HUES48 (cell line): Measurements from ENCODE around the gene PIGT.
A peak's percentile ranks its signal among the peaks of the same experiment; 100 is the strongest.

Source experiments
- H3K27ac ChIP-seq: one replicate; pipeline ENCODE4 v1.7.0; 2013; ENCODE audit warnings: low read depth, low read length, inconsistent platforms
- H3K27me3 ChIP-seq: 2 replicates; pipeline ENCODE4 v1.6.1; 2013; ENCODE audit warnings: mild to moderate bottlenecking, low read length; ENCODE audit not compliant: control insufficient read depth, insufficient read depth
- H3K36me3 ChIP-seq: 2 replicates; pipeline ENCODE4 v1.6.1; 2013; ENCODE audit warnings: low read length; ENCODE audit not compliant: control insufficient read depth, insufficient read depth
- H3K4me1 ChIP-seq: 2 replicates; pipeline ENCODE4 v1.6.1; 2013; ENCODE audit warnings: mild to moderate bottlenecking, low read length; ENCODE audit not compliant: control insufficient read depth, insufficient read depth
- H3K4me3 ChIP-seq: 2 replicates; pipeline ENCODE4 v1.5.1; 2013; ENCODE audit warnings: mild to moderate bottlenecking, low read depth, low read length
- H3K9ac ChIP-seq: 2 replicates; pipeline ENCODE4 v1.6.1; 2013; ENCODE audit warnings: mild to moderate bottlenecking, low read depth, low read length, moderate library complexity
- H3K9me3 ChIP-seq: 2 replicates; pipeline ENCODE4 v1.6.1; 2013; ENCODE audit warnings: low read length; ENCODE audit not compliant: control insufficient read depth, insufficient read depth

Gene PIGT

DNA sequence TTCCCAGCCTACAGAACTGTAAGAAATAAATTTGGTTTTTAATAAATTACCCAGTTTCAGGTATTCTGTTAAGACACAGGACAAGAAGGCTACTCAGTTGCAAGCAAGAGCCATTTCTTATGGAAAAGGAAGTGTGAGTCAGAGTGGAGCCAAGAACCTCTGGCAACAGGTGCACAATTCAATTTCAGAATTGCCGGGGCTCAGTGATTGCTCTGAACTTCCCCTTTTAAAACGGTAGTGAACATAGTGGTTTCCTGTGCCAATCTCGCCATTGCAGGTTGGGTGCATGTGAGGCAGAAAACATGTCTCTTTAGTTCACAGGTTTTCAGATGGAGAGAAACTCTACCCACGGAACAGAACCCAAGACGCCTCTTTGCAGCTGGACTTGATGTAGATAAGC, 16.4 kb downstream of the PIGT start:
- Histone ChIP-seq H3K4me3 (no peak overlapping the region), H3K27me3 (no peaks in the 10 kb centered on the region), H3K9ac (no peak overlapping the region), H3K4me1 (no peaks in the 10 kb centered on the region), H3K9me3 (no peaks in the 10 kb centered on the region), H3K36me3 (peaks cover 4% of the 10 kb centered on the region; the same call in 1 of the 2 replicates), H3K27ac (no peak overlapping the region)

DNA sequence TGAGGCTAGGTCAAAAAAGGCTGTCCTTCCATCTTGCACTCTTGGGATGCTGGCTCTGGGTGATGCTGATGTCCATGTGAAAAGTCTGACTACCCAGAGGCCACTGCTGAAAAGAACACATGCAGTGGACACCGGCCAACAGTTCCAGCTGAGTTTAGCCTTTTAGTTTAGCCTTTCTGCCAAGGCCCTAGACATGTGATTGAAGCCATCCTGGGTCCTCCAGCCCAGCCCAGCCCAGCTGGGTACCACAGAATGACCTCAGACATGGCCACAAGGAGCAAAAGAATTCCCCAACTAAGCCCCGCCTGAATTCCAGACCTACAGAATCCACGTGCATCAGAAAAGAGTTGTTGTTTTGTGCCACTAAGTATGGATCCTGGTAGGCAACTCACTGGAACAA, 17.4 kb downstream of the PIGT start:
- Histone ChIP-seq H3K4me3 (no peak overlapping the region), H3K9me3 (no peaks in the 10 kb centered on the region), H3K27ac (no peak overlapping the region), H3K9ac (no peak overlapping the region), H3K36me3 (peaks cover 4% of the 10 kb centered on the region; the same call in 1 of the 2 replicates), H3K4me1 (no peaks in the 10 kb centered on the region), H3K27me3 (no peaks in the 10 kb centered on the region)

DNA sequence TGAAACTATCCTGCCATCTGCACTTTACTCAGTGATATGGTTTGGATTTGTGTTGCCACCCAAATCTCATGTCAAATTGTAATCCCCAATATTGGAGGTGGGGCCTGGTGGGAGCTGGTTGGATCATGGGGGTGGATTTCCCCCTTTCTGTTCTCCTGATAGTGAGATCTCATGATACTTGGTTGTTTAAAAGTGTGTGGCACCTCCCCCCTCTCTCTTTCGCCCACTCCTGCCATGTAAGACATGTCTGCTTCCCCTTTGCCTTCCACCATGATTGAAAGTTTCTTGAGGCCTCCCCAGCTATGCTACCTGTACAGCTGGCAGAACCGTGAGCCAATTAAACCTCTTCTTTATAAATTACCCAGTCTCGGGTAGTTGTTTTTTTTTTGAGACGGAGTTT, 18.0 kb downstream of the PIGT start:
- H3K9ac ChIP-seq: no peak overlapping the region
- H3K36me3 ChIP-seq: peaks cover 4% of the 10 kb centered on the region; the same call in 1 of the 2 replicates
- H3K4me1 ChIP-seq: no peaks in the 10 kb centered on the region
- no peak overlapping the region for H3K27ac ChIP-seq
- H3K4me3 ChIP-seq: no peak overlapping the region
- H3K9me3 ChIP-seq: no peaks in the 10 kb centered on the region
- no peaks in the 10 kb centered on the region for H3K27me3 ChIP-seq

DNA sequence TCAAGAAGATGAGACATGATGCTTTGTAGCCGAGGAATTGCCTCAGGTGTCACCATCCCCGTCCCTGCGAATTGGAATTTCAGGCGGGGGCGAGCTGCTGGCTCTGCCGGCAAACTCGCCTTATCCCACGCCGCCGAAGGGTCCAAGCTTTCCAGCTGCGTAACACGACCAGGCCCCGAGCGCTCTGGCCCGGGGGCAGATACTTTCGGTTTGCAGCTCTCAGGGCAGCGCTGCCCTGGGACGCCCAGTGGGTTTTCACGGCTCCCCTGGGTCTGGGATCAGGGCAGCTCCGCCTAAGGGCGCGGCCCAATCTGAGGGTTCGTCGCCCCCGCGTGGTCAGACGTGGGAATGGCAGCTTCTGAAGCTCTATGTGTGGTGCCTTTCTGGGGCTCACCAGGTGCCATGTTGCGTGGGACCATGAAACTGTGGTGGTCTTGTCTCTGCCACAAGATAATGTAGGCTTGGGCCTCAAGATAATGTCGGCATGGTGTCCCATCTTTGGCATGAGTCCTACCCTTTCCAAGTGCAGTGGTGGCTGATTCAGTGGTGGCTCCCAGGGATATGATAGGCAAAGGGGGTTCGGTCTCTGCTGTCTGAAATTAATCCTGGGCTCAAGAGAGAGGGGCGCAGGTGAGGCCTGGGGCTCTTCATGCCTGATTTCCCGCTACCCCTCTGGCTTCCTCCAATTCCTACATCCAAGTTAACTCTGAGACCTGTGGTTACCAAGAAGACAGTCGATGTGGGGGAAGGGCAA, 21.0 kb downstream of the PIGT start:
- Histone ChIP-seq H3K9ac (0 out of 2 replicates have a peak overlapping the region, but pooled peaks have one; percentile 7), H3K4me3 (peak overlapping the region; percentile 69), H3K27me3 (no peaks in the 10 kb centered on the region), H3K36me3 (peaks cover 4% of the 10 kb centered on the region; the same call in 1 of the 2 replicates), H3K9me3 (no peaks in the 10 kb centered on the region), H3K27ac (no peak overlapping the region), H3K4me1 (peaks cover 7% of the 10 kb centered on the region; the same call in 1 of the 2 replicates)

DNA sequence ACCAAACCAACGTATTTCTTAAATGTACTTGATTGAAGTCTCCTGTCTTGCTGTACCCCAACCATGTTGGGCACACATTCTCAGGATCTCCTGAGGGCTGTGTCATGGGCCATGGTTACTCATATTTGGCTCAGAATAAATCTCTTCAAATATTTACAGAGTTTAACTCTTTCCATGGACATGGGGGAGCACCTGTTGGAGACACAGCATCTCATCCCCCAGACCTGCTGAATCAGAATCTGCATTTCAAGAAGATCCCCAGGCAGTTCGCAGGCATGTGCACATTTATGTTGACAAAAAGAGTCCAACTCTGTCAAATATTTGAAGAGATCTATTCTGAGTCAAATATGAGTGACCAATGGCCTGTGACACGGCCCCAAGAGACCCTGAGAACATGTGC, 24.5 kb downstream of the PIGT start:
- no peak overlapping the region for H3K4me3 ChIP-seq
- H3K9me3 ChIP-seq: no peaks in the 10 kb centered on the region
- no peak overlapping the region for H3K9ac ChIP-seq
- H3K4me1 ChIP-seq: peaks cover 7% of the 10 kb centered on the region; the same call in 1 of the 2 replicates
- no peaks in the 10 kb centered on the region for H3K27me3 ChIP-seq
- H3K36me3 ChIP-seq: no peaks in the 10 kb centered on the region
- H3K27ac ChIP-seq: peak overlapping the region; percentile 60

DNA sequence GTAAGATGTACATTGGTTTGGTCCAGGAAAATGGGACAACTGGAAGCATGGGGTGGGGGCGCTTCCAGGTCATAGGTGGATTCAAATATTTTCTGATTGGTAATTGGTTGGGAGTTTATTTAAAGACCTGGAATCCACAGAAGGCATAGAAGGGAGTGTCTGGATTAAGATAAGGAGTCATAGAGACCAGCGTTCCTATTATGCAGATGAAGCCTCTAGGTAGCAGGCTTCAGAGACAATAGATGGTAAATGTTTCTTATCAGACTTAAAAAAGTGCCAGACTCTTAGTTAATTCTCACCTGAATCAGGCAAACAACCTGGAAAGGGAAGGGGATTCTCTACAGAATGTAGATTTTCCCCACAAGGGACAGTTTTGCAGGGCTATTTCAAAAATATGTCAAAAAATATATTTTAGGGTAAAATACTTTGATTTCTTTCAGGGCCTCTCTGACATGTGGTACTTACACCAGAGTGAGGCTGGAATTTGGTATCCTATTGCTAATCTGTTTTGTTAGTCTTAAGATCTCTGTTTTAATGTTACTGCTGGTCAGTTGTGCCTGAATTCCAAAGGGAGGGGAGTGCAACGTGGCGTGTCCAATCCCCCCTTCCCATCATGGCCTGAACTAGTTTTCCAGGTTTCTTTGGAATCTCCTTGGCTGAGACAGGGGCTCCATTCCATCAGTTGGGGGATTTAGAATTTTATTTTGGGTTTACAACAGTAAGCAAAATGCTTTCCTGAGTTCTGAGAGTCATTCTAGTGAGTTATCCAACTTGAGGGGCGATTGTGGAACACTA, 25.1 kb downstream of the PIGT start:
- Histone ChIP-seq H3K4me1 (peaks cover 7% of the 10 kb centered on the region; the same call in 1 of the 2 replicates), H3K36me3 (no peaks in the 10 kb centered on the region), H3K27ac (peak overlapping the region; percentile 60), H3K4me3 (no peak overlapping the region), H3K9me3 (no peaks in the 10 kb centered on the region), H3K9ac (no peak overlapping the region), H3K27me3 (no peaks in the 10 kb centered on the region)

DNA sequence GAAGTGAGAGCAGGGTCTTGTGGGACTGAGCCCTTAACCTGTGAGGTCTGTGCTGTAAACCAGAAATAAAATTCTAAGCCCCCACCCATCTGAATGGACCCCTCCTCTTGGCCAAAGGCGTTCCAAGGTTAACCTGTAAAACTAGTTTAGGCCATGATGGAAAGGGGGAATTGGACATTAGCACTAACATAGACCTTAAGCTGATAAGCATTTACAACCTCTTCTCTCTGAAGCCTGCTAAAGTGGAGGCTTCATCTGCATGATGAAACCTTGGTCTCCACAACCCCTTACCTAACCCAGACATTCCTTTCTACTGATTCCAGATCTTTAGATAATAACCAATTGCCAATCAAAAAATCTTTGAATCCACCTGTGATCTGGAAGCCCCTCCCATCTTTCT, 25.8 kb downstream of the PIGT start:
- Histone ChIP-seq H3K9ac (no peak overlapping the region), H3K4me1 (peaks cover 7% of the 10 kb centered on the region; the same call in 1 of the 2 replicates), H3K36me3 (no peaks in the 10 kb centered on the region), H3K27ac (peak overlapping the region; percentile 30), H3K4me3 (no peak overlapping the region), H3K9me3 (no peaks in the 10 kb centered on the region), H3K27me3 (no peaks in the 10 kb centered on the region)

DNA sequence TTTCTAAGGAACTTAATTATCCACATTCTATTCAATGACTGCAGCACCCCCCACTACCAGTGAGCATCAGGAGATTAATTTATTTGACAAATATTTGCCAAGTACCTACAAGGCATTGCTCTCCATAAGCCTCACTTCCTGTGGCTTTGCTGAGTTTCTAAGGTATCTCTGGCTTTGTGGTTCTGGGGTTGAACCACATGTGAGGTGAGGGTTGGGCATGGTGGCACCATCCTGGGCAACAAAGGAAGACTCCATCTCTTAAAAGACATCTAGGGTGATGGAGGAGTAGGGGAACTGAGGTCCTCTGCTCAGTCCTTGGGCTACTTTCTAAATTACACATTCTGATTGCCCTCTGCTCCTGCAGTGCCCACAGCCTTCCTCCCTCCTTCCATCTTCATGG, 28.1 kb downstream of the PIGT start:
- peaks cover 7% of the 10 kb centered on the region; the same call in 1 of the 2 replicates for H3K4me1 ChIP-seq
- H3K36me3 ChIP-seq: no peaks in the 10 kb centered on the region
- H3K27ac ChIP-seq: no peak overlapping the region
- no peaks in the 10 kb centered on the region for H3K9me3 ChIP-seq
- no peaks in the 10 kb centered on the region for H3K27me3 ChIP-seq
- no peak overlapping the region for H3K4me3 ChIP-seq
- H3K9ac ChIP-seq: no peak overlapping the region

DNA sequence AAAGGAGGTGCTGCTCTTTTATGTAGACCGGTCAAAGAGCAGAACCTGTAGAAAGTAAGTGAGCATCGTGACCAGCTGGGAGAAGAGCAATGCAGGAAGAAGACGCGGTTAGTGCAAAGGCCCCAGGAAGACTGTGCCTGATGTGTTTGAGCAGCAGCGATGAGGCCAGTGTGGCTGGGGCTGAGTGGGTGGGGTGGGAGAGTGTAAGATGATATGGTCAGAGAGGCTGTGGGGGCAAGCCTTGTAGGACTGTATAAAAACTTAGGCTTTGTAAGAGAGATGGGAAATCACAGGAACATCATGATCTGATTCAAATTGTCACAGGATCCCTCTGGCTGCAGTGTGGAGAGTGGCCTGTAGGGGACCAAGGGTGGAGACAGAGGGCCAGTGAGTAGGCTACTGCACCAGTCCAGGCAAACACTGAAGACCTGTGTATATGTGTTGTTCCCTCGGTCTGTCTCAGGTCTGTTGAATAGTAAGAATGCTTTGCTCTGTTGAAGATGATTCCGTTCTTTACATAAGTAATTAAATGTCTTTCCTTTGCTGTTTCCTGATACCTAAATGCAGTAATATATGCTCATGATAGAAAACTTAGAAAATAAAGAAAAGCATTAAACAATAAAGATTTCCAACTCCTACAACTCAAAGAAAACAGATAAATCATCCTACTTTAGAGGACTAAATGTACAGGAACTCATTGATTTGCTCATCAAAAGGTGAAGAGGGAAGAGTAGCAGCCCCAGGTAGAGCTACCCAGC, 30.0 kb downstream of the PIGT start:
- H3K27me3 ChIP-seq: no peaks in the 10 kb centered on the region
- H3K36me3 ChIP-seq: no peaks in the 10 kb centered on the region
- no peaks in the 10 kb centered on the region for H3K9me3 ChIP-seq
- no peak overlapping the region for H3K27ac ChIP-seq
- no peak overlapping the region for H3K9ac ChIP-seq
- no peak overlapping the region for H3K4me3 ChIP-seq
- H3K4me1 ChIP-seq: peaks cover 8% of the 10 kb centered on the region

DNA sequence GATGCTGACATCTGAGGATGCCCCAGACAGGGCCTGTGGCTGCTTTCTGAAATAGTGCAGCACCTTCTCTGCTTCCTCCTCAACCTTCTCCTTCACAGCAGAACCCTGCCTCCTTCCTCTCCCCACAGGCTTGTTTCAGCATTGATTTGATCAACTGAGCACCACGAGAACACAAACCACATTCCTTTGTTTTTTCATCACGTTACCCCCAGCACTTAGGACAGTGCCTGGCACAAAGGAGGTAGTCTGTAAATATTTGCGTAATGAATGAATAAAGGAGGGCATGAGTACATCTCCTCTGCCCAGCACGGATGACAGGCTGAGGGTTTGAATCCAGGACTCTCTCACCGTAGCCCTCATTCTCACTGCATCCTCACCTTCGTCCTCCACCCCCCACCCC, 32.3 kb downstream of the PIGT start:
- Histone ChIP-seq H3K36me3 (no peaks in the 10 kb centered on the region), H3K27ac (no peak overlapping the region), H3K9me3 (no peaks in the 10 kb centered on the region), H3K9ac (no peak overlapping the region), H3K27me3 (no peaks in the 10 kb centered on the region), H3K4me3 (no peak overlapping the region), H3K4me1 (peaks cover 2% of the 10 kb centered on the region; the same call in 1 of the 2 replicates)
